ENCODE measurements around the gene SIK2.

Gene SIK2

DNA sequence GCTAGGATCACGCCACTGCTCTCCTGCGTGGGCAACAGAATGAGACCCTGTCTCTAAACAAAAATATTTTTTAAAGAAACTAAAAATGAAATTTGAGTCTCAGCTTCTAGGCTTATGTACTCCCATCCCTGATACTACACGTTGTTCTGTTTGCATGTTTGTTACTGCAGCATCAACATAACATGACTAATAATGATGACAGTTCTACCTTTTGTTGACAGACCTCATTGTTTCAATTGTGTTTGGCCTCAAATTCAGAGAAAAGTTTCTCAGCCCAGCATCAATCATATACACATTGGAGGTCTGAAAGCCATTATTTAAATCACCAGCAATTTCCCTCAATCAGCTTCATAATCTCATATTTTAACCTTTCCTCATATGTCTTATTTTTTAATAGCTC, 40.9 kb upstream of the SIK2 start:
- POLR2A ChIA-PET, result no interaction called here

DNA sequence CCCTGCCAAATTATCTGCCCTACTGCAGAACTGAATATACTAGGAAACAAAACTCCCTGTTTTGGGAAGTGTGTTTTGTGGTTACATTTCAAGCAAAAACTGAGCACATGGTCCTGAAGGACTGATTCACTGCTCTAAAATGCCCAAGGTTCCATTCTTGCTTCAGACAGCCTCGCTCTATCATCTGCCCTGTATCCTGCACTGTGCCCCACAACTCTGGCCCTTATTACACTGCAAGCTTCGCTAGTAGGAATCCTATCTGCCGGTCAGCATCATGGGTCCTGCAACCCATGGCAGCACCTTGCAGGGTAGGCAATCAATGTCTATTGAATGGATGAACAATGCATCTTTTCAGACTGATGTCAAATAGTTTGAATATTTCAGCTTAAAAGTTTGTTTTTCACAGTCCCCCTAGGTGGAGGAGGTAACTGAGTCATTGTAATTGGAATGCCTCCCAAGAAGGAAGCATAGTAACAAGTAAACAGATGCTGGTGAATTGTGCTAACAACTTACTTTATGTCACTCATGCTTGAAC, 40.4 kb upstream of the SIK2 start:
- TF ChIP-seq, protein P1, sequence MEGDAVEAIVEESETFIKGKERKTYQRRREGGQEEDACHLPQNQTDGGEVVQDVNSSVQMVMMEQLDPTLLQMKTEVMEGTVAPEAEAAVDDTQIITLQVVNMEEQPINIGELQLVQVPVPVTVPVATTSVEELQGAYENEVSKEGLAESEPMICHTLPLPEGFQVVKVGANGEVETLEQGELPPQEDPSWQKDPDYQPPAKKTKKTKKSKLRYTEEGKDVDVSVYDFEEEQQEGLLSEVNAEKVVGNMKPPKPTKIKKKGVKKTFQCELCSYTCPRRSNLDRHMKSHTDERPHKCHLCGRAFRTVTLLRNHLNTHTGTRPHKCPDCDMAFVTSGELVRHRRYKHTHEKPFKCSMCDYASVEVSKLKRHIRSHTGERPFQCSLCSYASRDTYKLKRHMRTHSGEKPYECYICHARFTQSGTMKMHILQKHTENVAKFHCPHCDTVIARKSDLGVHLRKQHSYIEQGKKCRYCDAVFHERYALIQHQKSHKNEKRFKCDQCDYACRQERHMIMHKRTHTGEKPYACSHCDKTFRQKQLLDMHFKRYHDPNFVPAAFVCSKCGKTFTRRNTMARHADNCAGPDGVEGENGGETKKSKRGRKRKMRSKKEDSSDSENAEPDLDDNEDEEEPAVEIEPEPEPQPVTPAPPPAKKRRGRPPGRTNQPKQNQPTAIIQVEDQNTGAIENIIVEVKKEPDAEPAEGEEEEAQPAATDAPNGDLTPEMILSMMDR (IDR thresholded peaks at IDR 0.05; ENCODE audit: control extremely low read depth, extremely low read depth, low read depth, missing control alignments), result no peak
- no peak for DNase-seq (ENCODE audit: extremely low spot score)
- ChIA-PET POLR2A (interaction anchor here (0.6 kb wide), 1 partner anchor 453 kb away, joined by 4 read pairs; no protein-coding TSS in a partner anchor), CTCF (interaction anchor here (0.7 to 2.7 kb wide), 4 partner anchors 23 to 280 kb away, joined by 3 to 10 read pairs (median 3); no protein-coding TSS in a partner anchor)

More for the DNA sequence above, 40.9 kb upstream of the SIK2 start:
- CTCF ChIA-PET, result interaction anchor here (0.7 to 2.7 kb wide), 5 partner anchors 10 to 281 kb away, joined by 3 to 10 read pairs (median 3); no protein-coding TSS in a partner anchor
- no peak for DNase-seq (ENCODE audit: extremely low spot score)
- TF ChIP-seq, protein P1 (IDR thresholded peaks at IDR 0.05; ENCODE audit: control extremely low read depth, extremely low read depth, low read depth, missing control alignments), result no peak

DNA sequence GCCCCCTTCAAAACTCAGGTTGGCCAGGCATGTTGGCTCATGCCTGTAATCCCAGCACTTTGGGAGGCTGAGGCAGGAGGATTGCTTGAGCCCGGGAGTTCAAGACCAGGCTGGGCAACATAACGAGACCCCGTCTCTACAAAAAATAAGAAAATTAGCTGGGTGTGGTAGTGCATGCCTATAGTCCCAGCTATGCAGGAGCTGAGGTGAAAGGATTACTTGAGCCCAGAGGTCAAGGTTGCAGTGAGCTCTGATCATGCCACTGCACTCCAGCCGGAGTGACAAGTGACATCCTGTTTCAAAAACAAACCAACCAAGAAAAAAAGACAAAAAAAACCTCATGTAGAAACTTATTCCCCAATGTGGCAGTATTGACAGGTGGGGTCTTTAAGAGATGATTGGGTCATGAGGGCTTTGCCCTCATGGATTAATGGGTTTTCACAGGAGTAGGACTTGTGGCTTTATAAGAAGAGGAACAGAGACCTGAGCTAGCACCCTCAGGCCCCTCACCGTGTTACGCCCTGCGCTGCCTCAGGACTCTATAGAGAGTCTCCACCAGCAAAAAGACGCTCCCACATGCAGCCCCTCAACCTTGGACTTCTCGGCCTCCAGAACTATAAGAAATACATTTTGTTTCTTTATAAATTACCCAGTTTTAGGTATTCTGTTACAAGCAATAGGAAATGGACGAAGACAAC, 39.4 kb upstream of the SIK2 start:
- DNase-seq (ENCODE audit: extremely low spot score), result no peak
- TF ChIP-seq, protein P1 (IDR thresholded peaks at IDR 0.05; ENCODE audit: control extremely low read depth, extremely low read depth, low read depth, missing control alignments), result no peak
- ChIA-PET CTCF (interaction anchor here (0.7 to 3.2 kb wide), 6 partner anchors 8 to 419 kb away, joined by 3 to 16 read pairs (median 7); no protein-coding TSS in a partner anchor), POLR2A (no interaction called here)

DNA sequence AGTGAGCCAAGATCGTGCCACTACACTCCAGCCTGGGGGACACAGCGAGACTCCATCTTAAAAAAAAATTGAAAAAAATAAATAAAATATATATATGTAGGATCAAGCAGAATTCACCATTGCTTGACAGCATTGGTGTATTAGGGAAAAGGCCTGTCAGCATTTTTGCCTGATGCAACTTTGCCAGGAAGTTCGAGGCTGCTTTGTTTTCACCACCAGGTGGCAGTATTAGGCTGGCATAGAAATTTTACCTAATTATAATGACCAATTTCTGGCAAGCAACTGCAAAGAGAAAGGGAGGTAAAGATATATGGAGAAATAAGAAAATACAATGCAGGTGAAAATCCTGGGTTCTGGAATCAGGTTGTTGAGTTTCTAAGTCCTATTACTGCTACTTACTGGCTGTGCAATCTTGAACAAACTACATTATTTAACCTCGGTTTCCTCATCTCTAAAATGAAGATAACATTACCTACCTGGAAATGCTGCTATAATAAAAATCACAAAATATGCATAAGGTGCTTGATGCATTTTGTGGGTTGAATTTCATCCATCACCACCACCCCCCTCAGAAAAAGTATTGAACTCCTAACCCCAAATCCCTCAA, 37.0 kb upstream of the SIK2 start:
- CTCF ChIA-PET, result interaction anchor here (0.9 to 3.2 kb wide), 5 partner anchors 32 to 277 kb away, joined by 3 to 16 read pairs (median 4); no protein-coding TSS in a partner anchor
- POLR2A ChIA-PET, result no interaction called here

DNA sequence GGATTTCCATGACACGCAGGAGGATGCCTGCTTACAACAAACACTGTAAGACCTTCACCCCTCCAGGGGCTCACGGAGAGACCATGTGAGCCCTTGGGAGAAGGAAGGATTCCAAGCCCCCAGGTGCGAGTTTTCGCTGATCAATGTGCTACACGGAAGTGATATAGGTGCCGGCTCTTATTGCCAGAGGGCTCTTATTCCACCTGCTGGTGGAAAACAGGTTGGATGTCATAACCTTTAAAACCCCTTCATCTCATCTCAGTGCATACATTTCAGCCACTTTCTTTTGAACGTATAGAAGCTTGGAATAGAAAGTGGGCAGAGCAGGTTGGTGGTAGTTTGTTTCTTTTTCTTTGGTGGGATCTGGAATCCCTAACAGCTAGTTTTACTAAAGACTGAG, 35.9 kb upstream of the SIK2 start:
- POLR2A ChIA-PET, result no interaction called here
- CTCF ChIA-PET, result interaction anchor here (0.7 to 1.6 kb wide), 14 partner anchors 17 to 360 kb away, joined by 3 to 8 read pairs (median 4); no protein-coding TSS in a partner anchor
- no peak for DNase-seq (ENCODE audit: extremely low spot score)
- TF ChIP-seq, protein P1 (IDR thresholded peaks at IDR 0.05; ENCODE audit: control extremely low read depth, extremely low read depth, low read depth, missing control alignments), result no peak

More for the DNA sequence above, 37.0 kb upstream of the SIK2 start:
- DNase-seq (ENCODE audit: extremely low spot score), result peak; percentile 62
- TF ChIP-seq, protein P1 (IDR thresholded peaks at IDR 0.05; ENCODE audit: control extremely low read depth, extremely low read depth, low read depth, missing control alignments), result peak; percentile 68

DNA sequence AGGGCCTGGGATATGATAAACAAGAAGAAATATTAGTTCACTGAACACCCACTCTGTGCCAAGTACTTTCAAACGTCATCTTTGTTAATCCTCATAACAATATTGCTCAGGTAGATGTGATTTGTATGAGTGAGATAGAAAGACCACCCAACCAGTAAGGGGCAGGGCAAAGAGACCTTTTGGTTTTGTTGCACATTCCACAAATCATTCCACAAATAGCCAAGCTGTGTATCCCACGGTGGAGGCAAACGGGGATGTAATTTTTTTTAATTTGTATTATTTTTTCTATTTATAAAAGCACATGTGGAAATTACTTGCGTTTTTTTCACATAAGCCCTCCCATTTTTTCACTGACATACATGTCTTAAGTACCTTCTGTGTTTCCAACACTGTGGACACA, 32.8 kb upstream of the SIK2 start:
- DNase-seq (ENCODE audit: extremely low spot score), result no peak
- TF ChIP-seq, protein P1 (IDR thresholded peaks at IDR 0.05; ENCODE audit: control extremely low read depth, extremely low read depth, low read depth, missing control alignments), result no peak
- POLR2A ChIA-PET, result no interaction called here
- CTCF ChIA-PET, result no interaction called here
